ENCODE data around the gene C16orf74.

Gene C16orf74

DNA sequence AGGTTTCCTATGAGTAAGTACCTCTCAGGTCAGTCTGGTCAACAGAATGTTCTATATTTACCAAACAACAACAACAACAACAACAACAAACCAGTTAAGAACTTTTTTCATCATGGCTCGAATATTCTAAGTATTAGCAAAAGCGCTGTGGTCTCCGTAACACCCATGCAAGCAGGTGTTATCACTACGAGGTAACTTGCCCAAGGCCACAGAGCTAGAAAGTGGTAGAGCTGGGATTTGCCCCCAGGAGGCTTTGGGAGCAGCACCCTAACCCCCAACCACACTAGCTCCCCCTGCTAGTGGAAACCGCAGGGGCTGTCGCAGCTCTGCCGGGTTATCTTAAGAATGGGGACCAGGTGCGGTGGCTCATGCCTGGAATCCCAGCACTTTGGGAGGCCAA, 23.9 kb upstream of the C16orf74 start:
- TF ChIP-seq, protein P1, sequence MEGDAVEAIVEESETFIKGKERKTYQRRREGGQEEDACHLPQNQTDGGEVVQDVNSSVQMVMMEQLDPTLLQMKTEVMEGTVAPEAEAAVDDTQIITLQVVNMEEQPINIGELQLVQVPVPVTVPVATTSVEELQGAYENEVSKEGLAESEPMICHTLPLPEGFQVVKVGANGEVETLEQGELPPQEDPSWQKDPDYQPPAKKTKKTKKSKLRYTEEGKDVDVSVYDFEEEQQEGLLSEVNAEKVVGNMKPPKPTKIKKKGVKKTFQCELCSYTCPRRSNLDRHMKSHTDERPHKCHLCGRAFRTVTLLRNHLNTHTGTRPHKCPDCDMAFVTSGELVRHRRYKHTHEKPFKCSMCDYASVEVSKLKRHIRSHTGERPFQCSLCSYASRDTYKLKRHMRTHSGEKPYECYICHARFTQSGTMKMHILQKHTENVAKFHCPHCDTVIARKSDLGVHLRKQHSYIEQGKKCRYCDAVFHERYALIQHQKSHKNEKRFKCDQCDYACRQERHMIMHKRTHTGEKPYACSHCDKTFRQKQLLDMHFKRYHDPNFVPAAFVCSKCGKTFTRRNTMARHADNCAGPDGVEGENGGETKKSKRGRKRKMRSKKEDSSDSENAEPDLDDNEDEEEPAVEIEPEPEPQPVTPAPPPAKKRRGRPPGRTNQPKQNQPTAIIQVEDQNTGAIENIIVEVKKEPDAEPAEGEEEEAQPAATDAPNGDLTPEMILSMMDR (IDR thresholded peaks at IDR 0.05) = no peak
- no peak for TF ChIP-seq ZFX (IDR thresholded peaks at IDR 0.05; ENCODE audit: borderline replicate concordance)
- no peak overlapping the region for H3K27ac ChIP-seq

DNA sequence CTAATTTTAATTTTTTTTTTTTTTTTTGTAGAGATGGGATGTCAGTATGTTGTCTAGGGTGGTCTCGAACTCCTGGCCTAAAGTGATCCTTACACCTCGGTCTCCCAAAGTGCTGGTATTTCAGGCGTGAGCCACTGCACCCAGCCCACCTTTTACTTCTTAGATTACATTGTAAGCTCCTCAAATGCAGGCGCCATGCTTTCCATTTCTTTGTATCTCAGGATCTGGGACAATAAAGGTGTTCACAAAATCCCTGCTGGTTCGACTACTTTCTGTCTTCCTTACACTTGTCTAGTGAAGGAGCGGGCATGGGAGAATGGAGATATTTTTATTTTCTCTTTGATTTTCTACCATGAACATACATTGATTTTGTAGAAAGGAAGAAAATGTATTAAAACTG, 23.2 kb upstream of the C16orf74 start:
- TF ChIP-seq, protein P1 (IDR thresholded peaks at IDR 0.05) = no peak
- TF ChIP-seq ZFX (IDR thresholded peaks at IDR 0.05; ENCODE audit: borderline replicate concordance) = no peak
- no peak overlapping the region for H3K27ac ChIP-seq

GRCh38 chr16:85773044-85773443, 22.1 kb upstream of the C16orf74 start:
- TF ChIP-seq, protein P1 (IDR thresholded peaks at IDR 0.05) = no peak
- no peak for TF ChIP-seq ZFX (IDR thresholded peaks at IDR 0.05; ENCODE audit: borderline replicate concordance)
- H3K27ac ChIP-seq = no peak overlapping the region

- TF ChIP-seq, protein P1 (IDR thresholded peaks at IDR 0.05) = no peak
- no peak for TF ChIP-seq ZFX (IDR thresholded peaks at IDR 0.05; ENCODE audit: borderline replicate concordance)
- H3K27ac ChIP-seq = no peak overlapping the region
These were observed 19.8 kb upstream of the C16orf74 start for GRCh38 chr16:85770741-85771140.

GRCh38 chr16:85768199-85768598, 17.3 kb upstream of the C16orf74 start:
- no peak overlapping the region for H3K27ac ChIP-seq
- TF ChIP-seq, protein P1 (IDR thresholded peaks at IDR 0.05) = no peak
- no peak for TF ChIP-seq ZFX (IDR thresholded peaks at IDR 0.05; ENCODE audit: borderline replicate concordance)

GRCh38 chr16:85767531-85767930, 16.6 kb upstream of the C16orf74 start:
- no peak overlapping the region for H3K27ac ChIP-seq
- TF ChIP-seq, protein P1 (IDR thresholded peaks at IDR 0.05) = no peak
- no peak for TF ChIP-seq ZFX (IDR thresholded peaks at IDR 0.05; ENCODE audit: borderline replicate concordance)

GRCh38 chr16:85765767-85766166, 14.9 kb upstream of the C16orf74 start:
- no peak for TF ChIP-seq ZFX (IDR thresholded peaks at IDR 0.05; ENCODE audit: borderline replicate concordance)
- TF ChIP-seq, protein P1 (IDR thresholded peaks at IDR 0.05) = no peak
- H3K27ac ChIP-seq = no peak overlapping the region

Measured in 22Rv1 (cell line).